Occipital lobe (tissue), 2 donors: Measurements from ENCODE around the gene ORC1. TPM values are rescaled to one million over a fixed set of nuclear protein-coding genes. Genes with fewer than 3 reads are reported as not detected.

Experiments
- DNase-seq: peaks from one replicate; lab custom pipeline; 2025; lab: John Stamatoyannopoulos, UW
- total RNA-seq: library from RNA; depleted of rRNA; stranded (reverse); fragments of >200 nt; gene quantifications from one replicate; pipeline ENCODE4 v1.2.3, GENCODE V29; 2014

The ORC1 gene
- total RNA-seq, 1 donor from 2014 or later = 0.94 TPM

DNA sequence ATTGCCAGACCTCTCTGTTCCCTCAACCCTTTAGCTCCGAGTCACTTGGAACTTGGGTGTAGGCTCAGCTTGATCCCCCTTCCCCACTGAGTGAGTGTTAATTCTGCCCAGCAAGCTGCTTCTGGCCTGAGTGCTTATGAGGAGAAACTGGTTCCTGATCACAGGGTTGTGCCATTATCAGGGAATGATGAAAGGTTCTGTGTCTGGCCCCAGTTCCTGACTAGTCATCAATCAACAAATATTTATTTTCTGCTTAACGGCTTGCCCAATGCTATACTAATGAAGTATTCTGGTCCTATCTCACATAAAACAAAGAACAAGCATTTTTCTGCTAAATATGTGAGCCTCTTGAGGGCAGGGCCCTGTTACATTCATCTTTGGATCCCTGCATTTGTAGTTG, 59.0 kb downstream of the ORC1 start:
- DNase-seq = no peak

DNA sequence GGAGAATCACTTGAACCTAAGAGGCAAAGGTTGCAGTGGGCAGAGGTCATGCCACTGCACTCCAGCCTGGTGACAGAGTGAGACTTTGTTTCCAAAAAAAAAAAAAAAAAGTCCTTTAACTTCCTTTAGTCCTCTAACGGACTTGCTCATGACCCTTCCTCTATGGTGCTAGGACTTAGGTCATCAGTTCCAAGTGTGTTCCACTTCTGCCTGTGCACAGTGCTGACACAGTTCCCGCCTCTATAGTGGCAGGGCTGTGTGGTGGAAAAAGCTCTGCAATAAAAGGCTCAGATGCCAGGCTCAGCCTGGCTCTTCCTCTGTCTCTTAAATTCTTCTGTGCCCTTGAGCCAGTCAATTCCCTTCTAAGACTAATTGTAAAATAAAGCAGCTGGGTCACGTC, 60.2 kb downstream of the ORC1 start:
- no peak for DNase-seq

DNA sequence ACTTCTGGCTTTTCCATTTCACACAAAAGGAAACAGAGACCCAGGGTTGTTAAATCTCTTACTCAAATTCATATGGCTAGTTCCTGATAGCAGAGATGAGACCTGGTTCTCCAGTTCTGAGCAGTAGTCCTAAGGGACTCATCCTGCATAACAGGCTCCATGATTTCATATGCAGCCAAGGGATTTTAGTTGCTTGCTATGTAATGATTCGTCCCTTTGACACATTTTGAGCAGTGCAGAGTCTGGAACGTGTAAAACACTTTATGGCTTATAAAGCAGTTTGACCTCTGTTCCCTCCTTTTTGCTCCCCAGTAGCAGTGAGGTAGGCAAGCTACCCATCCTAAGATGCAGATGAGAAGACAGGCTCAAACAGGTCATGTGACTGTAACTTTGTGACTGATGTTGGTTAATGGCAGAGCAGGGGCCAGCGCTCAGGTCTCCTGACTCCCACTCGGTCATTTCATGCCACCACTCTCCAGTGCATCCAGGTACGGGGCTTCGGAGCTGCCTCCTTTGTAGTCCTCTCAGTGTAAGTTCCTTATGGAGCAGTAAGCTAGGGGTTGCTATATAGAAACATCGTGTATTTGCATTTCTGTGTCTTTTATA, 62.5 kb downstream of the ORC1 start:
- DNase-seq = no peak

DNA sequence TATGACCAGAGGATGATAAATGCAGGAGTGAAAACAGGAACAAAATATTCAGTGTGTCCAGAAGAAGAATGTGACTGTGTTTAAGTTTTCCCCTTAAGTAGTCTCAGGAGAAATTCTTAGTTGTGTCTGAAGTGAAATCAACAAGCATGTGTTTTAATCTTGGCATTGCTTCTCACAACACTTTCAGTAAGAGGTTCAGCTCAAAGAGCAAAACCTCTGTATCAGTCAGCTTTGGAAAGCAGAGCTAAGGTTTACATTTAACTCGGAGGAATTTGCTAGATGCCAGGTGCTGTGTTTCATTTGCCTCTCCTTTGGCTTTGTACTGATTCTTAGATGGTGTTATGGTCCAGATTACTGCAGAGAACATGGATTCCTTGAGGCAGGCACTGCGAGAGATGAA, 66.8 kb downstream of the ORC1 start:
- no peak for DNase-seq

DNA sequence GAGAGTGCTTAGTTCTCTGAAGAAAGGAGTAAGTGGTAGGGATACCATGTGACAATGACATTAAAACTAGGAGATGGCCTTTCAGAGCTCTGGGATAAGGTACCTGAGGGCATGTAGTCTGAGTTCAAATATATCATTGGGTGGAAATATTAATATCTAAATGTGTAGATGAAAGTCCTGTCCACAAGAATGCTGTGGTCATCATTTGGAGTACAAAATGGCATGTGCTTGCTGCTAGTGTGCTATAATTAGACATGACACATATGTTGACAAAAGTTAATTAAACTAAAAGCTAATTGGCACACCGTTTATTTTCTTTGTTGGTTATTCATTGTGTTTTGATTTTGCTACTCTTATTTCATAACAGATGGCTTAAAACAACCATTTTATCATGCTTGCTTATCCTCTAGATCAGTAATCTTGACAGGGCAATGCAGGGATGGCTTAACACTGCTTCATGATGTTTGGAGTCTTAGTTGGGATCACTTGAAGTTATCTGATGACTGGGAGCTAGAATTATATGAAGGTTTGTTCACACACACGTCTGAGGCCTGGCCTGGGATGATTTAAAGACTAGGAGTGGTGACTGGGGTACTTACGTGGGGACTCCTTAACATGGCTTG, 69.2 kb downstream of the ORC1 start:
- DNase-seq = no peak

DNA sequence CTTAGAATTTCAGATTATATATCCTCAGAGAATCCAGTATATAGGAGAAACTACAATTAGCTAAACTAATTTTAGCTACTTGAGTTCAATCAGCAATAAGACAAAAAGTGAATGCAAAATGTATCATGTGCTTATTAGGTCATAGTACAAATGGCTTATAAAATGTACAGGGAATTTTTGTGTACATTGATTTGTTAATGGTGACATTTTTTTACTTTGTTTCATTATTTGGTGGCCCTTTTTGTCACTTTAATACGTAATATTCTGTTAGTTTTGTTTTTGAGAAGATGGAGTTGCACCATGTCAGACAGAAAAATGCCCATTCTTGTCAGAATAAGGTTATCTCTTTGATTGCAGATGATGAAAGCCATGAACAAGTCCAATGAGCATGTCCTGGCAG, 71.8 kb downstream of the ORC1 start:
- DNase-seq = no peak

DNA sequence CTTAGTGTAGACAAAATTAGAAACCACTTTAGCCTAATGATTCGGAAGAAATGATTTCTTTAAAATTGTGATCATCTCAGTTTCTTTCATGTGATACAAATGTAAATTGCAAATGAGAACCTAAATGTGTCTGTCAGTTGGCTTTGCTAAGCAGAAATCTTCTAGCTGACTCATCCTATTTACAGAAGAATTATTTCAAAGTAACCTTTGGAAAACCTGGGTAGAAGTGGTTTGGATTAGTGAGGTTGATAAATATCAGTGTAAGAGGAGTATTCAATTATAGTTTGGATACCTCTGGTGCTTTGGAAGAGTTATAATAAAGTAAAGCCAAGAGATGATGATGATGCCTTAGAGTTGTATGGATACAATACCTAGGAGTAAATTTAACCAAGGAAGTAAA, 75.6 kb downstream of the ORC1 start:
- no peak for DNase-seq

DNA sequence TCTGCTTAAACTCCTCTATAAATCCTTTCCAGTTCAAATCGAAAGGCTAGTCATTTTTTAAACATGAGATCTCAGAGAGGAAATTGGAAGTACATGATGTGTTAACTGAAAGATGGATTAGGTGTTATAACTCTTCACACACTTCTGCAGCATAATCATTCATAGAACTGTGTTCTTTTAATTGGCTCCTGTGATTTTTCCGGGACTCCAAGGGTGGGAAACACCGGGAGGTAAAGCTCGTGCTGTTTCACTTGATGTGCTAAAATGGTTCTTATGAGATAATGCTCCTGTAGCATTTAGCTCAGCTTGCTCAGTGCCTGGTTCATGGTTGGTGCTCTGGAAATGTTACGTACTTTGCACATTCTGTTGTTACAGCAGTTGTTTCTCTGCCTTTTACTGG, 78.4 kb downstream of the ORC1 start:
- DNase-seq = no peak

DNA sequence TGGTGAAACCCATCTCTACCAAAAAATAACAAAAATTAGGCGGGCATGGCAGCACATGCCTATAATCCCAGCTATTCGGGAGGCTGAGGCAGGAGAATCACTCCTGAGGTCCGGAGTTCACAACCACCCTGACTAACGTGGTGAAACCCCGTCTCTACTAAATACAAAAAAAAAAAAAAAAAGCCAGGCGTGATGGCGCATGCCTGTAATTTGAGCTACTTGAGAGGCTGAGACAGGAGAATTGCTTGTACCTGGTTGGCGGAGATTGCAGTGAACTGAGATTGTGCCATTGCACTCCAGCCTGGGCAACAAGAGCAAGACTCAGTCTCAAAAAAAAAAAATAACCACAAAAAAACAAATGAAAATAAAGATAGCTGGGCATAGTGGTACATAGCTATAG, 80.5 kb downstream of the ORC1 start:
- DNase-seq = no peak

Other genes starting within 250 kb of the ORC1 start
- gene CC2D1B, start 38.2 kb downstream of the ORC1 start, total RNA-seq = 10.1 TPM
- 19.5 TPM for gene PRPF38A, start 179 bp upstream of the ORC1 start, total RNA-seq
- 159 TPM for gene TUT4, start 148.7 kb upstream of the ORC1 start, total RNA-seq
- gene GPX7, start 197.9 kb upstream of the ORC1 start, total RNA-seq = 20.9 TPM
- gene SHISAL2A, start 228.7 kb upstream of the ORC1 start, total RNA-seq = not detected